ENCODE results near the gene POMT2.
"Not testable (repeated sequence)": the region's sequence is repeated elsewhere in the genome, so short reads cannot be mapped to it uniquely, and the experiment has no call there.

Gene POMT2

DNA sequence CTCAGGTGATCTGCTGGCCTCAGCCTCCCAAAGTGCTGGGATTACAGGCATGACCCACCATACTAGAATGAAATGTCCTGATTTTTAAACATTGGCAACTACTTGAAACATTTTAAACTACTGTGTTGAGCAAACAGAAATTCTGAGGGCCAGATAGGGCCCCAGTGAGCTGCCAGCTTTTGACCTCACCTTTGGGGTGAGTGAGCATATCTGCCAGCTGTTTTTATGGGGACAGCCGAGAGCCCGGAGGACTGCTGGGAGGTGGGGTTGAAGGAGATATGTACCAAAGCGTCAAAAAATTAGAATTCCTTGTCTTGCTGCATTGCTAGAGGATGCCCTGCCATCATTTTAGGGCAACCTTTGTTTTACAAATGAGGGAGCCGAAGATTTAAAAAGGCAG, 2.9 kb upstream of the POMT2 start:
- no peak for DNase-seq

GRCh38 chr14:77322951-77323350, 2.3 kb upstream of the POMT2 start:
- DNase-seq: no peak

DNA sequence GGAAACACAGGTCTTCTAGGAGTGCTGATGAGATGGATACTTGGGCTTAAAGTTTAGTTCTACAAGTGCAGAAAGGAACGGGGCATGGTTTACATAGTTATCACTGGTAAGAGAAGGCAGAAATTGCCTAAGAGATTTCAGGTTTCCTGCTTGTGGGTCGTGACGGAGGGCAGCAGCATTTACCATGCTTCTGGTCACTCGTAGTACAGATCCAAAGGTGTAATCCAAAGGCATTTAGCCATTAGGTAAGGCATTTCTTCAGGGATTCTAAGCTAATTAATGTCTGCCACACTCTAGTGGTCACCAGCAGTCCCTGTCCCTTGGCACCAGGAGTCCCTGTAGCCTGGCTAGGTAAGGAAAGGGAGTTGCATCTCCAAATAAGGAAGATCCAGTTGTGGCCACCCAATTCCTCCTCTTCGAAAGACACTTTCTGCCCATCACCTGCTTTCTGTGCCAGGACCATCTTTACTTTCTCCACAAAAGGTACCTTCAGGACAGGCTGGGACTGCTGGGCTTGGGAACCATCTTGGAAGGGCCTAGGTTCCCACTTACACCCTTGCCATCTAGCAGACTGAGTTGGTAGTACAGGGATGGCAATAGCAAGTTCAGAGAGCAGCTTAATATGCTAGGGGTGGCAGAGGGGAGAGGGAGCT, 1.7 kb upstream of the POMT2 start:
- DNase-seq: no peak

GRCh38 chr14:77319422-77319821, 1.3 kb downstream of the POMT2 start:
- no peak for DNase-seq

GRCh38 chr14:77318756-77319155, 1.9 kb downstream of the POMT2 start:
- DNase-seq: not testable (repeated sequence)

DNA sequence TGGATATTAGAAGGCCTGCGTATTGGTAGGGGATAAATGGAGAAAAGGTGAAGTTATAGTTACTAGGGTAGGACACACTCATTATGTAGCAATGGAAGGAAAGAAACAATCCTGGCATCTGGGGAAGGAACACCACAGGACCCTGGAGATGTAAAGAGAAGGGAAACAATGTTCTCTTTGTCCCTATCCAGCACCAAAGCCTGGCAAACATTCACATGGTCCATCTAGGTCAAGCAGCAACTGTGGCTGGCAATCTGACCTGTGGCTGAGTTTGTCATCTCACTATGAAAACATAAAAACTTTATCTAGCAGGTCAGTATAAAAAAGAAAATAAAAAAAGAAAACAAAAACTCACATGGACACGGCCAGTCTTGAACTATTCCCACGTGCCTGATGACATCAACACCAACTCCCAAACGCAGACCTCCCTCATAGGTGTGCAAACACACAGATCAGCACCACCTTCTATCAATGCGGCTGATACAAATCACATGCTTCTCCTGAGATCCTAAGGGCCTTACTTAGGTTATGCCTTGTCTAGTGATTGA, 2.6 kb downstream of the POMT2 start:
- DNase-seq: no peak

DNA sequence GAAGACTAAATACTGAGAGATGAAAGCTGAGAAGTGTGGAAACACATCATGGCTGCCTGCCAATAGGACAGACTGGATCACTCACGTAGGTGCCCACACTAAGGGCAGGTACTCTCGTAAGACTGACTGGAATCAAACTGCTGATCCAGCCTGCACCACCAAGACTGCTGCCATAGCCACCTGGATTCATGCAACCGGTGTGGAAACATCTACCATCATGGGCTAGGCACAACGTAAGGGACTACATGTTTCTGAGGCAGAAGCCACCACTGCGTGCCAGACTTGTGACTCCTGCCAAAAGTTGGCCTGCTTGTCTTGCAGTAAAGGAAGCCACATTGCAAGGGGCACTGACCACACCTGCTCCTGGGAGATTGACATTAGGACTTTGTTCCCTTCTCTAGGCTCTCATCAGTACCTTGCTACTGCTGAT, 3.8 kb downstream of the POMT2 start:
- no peak for DNase-seq

- no peak for DNase-seq
Measured at GRCh38 chr14:77316195-77316505, 4.5 kb downstream of the POMT2 start.

DNA sequence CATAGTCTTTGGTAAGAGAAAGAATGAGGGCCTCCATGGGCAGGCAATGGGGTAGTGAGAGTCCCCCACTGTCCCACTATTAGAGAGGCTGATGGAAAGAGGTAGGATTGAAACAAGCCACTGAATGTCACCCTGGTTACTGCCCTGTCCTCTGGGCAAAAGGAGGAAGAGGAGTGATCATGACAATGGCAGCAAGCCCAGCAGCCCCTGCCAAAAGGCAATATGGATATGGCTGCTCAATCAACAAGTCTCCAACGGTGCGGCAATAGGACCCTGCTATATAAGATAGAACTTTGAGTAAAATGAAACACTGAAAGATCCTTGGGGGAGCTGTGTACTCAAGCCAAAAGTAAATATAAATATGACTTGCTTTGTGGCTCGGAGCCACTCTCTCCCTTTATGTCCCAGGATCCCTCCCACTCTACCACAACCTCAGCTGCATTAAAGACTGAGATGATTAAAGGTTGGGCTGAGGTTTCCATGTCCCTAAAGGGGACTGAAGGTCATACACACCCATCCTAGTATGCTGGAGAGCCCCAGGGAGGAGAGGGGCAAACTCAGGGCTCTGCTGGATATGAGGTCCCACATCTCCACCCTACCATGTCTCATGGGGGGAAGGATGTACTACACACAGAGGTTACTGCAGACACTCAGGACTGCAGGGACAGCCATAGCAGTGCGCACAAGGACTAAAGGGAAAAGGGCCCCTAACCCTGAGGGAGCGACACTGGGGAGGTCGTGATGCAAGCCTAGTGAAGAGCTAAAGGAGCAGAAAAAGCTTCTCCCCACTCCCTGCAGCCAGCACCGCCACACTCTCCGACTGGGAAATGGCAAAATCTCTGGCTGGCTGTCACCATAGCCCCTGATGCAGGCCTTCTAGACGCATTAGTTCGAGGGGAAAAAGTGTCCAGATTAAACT, 5.9 kb downstream of the POMT2 start:
- DNase-seq: no peak

GRCh38 chr14:77314043-77314442, 6.6 kb downstream of the POMT2 start:
- DNase-seq: no peak

DNA sequence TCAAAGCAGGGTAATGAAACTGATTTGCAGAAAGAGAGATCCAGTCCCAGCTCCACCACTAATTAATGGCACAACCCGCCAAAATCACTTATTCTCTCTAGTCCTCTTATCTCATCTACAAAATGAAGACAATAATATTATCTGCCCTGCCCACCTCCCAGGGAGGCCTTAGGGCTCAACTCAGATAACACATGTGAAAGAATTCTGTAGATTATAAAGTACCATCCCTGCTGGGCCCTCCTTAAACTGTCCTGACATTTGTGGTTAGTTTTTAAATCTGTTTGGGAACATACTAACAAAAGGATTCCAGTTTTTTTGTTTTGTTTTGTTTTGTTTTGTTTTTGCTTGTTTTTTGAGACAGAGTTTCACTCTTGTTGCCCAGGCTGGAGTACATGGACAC, 7.3 kb downstream of the POMT2 start:
- no peak for DNase-seq

- no peak for DNase-seq
Measured at GRCh38 chr14:77311217-77311616, 9.5 kb downstream of the POMT2 start.

DNA sequence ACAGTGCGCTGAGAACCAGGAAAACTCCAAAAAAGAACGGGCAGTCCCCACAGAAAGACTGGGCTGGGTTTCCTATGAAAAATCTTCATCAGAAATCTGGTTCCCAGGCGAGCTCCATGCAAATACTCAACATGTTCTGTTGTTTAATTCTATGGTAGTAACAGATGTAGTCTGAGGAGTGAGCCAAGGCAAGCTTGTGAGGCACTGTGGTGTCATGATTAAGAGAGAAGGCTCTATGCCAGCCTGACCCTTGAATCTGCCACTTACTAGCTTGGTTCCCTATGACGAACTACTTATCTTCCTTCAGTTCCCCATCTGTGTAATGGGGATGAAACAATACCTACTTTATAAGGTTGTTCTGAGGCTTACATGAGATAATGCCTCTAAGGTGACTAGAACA, 10.7 kb downstream of the POMT2 start:
- DNase-seq: no peak

DNA sequence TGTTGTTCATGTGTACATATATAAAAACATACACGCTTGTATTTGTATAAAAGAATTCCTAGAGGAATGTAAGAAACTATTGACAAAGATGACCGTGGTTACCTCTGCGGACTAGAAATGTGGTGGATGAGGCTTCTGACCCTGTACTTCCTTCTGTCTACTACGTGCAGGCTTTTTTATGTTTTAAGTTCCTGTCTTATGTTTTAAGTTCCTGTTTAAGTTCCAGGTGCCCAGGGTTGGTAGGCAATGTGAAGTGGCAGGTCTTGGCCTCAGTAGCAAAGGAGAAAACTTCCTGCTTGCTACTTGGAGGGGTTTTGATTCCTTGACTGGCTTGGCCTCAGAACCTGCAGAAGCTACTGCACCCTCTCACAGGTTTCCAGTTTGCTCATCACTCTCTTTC, 11.6 kb downstream of the POMT2 start:
- no peak for DNase-seq

DNA sequence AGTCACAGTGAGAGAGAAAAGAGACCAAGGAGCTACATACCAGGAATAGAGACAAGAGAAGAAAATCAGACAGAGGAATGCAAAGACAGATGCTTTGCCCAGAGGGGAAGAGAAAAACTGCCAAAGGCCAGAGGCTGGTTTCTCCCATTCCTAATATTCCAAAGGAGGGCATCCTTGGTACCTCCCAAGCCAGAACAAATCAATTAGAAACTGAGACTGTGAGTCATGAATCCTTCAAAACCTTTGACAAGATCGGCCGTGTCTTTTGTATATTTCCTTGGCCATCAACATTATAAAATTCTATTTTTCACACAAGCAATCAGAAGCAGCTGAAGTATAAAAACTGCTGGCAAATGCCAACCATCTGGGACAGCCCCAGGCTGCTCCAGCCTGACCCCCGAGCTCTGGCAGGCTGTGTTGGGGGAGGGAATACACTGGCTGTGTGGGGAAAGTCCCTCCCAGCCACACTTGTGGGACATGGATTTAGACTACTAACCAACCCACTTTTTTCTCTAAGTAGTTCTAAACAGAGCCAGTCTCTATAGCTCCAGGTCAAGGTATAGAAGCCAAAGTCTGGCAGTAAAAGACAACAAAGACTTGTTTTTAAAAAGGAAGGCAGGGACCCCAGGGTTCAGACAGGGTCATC, 13.7 kb downstream of the POMT2 start:
- DNase-seq: no peak

- no peak for DNase-seq
Measured at GRCh38 chr14:77306416-77306815, 14.3 kb downstream of the POMT2 start.

- DNase-seq: no peak
Measured at GRCh38 chr14:77305696-77306095, 15.0 kb downstream of the POMT2 start.

- DNase-seq: no peak
Measured at GRCh38 chr14:77303417-77304156, 17.1 kb downstream of the POMT2 start.

GRCh38 chr14:77302926-77303325, 17.8 kb downstream of the POMT2 start:
- no peak for DNase-seq

DNA sequence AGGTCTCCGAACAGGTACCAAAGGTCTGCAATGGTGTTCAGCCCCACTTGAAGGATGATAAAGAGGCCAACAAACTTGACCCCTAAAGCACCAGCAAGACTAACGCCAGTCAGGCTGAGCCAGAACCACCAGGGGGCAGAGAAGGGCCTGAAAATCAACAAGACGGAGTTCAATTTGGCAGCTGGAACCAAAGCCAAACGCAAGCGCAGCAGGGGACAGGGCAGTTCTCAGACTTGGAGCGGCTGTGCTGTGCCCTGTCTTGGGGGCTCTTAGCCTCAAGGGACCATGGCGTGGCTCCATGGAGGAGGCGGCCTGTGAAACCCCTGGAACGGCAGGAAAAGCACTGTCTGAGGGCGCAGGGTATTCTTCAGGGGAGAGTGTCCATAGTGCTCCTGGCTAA, 19.6 kb downstream of the POMT2 start:
- DNase-seq: peak; percentile 52

DNA sequence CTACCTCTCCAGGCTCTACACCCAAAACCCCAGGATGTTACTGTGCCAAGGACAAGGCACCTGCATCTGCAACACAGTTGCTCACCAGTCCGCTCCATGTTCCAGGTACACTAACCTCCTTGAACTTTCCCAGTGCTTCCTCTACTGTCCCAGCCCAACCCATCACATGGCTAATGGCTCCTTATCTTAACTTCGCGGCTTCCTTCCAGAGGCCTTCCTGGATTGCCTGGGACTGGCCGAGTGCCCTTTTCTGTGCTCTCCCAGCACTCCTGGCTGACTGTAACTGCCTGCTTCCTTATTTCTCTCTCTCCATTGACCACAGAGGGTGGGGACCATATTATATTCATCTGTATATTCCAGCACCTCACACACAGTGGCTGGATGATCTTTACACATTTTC, 20.9 kb downstream of the POMT2 start:
- no peak for DNase-seq

DNA sequence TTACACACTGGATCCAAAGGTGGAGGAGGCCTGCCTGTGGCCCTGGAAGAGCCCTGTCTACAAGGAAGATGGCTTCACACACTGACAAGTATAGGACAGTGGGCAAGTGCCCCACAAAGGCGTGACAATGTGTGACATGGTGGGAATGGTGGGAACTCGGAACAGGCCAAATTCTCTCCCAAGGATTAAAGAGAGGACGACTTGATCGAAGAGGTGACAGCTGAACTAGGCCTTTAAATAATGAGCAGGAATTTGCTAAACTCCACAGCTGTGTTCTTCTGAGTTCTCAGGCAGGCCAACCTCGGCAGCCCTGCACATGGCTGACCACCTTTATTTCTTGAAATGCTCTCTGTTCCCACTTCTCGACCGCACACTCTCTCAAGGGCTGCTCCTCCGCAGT, 23.8 kb downstream of the POMT2 start:
- no peak for DNase-seq

GRCh38 chr14:77296155-77296554, 24.5 kb downstream of the POMT2 start:
- DNase-seq: no peak

Data from activated gamma-delta T cell treated with Interleukin-2 at 50 U/mL for 16 hours (primary cell).